GM19467 (cell line): Measurements from ENCODE around the gene NEU3.
"Not testable (repeated sequence)": the region's sequence is repeated elsewhere in the genome, so short reads cannot be mapped to it uniquely, and the experiment has no call there.

Experiments used
- ATAC-seq: cut with Tn5 transposase; IDR thresholded peaks from one replicate; pipeline ENCODE4 v1.9.1; 2021; ENCODE audit warnings: mild to moderate bottlenecking, moderate library complexity; ENCODE audit not compliant: unreplicated experiment

NEU3 gene

DNA sequence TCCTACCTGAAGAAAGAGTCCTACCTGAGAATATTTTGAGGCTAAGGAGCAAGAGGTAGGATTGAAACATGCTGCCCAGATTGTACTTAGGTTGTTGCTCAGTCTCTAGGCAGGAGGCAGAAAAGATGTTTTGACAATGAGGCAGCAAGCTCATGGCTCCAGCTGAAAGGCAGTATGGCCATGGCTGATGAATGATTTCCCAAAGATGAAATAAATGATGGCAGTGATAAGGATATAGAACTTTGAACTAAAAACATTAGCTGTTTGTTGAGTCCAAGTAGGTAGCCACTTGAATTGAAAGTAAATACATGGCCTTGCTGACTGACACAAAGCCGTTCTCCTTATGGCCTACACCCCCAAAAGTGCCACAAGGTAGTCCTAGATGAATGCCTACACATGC lies 6.8 kb upstream of the NEU3 start:
- no peak for ATAC-seq

- no peak for ATAC-seq
These were observed 4.7 kb upstream of the NEU3 start for GRCh38 chr11:74984070-74984469.

GRCh38 chr11:74984730-74985129 lies 4.0 kb upstream of the NEU3 start:
- no peak for ATAC-seq

GRCh38 chr11:74989260-74989638 lies 516 bp downstream of the NEU3 start:
- ATAC-seq: no peak

- not testable (repeated sequence) for ATAC-seq
These were observed 1.4 kb downstream of the NEU3 start for GRCh38 chr11:74990150-74990549.

DNA sequence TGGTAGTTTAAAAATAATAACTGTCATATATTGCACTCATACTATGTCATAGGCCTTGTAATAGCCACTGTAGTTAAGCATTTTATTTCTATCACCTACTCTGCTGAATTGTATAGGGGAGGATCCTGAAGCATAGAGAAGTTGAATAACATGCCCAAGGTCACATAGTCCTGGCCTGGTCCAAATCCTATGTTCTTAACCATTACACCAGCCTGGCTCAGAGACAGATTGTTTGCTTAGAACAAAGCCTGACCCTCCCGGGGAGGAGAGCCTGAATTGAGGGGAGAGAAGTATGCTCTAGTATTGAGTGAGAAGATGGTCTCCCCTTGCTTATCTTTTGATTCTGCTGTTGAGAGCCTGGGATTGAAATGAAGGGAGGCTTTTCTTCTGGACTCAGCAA lies 2.2 kb downstream of the NEU3 start:
- no peak for ATAC-seq

DNA sequence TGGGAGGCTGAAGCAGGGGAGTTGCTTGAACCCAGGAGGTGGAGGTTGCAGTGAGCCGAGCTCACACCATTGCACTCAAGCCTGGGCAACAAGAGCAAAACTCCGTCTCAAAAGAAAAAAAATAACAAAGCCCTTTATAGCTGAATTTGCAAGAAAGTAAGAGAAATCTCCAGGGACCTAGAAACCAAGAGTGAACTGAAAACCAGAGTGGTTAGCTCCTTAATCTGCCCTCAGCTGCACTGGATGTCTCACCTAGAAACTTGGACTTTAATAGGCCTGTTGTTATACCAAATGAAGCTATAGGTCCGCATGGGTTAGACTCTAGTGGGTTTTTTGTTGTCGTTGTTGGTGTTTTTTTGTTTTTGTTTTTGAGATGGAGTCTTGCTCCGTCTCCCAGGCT lies 4.1 kb downstream of the NEU3 start:
- no peak for ATAC-seq

GRCh38 chr11:75000975-75001354 lies 12.2 kb downstream of the NEU3 start:
- ATAC-seq: no peak

- ATAC-seq: no peak
These were observed 13.0 kb downstream of the NEU3 start for GRCh38 chr11:75001686-75002085.

DNA sequence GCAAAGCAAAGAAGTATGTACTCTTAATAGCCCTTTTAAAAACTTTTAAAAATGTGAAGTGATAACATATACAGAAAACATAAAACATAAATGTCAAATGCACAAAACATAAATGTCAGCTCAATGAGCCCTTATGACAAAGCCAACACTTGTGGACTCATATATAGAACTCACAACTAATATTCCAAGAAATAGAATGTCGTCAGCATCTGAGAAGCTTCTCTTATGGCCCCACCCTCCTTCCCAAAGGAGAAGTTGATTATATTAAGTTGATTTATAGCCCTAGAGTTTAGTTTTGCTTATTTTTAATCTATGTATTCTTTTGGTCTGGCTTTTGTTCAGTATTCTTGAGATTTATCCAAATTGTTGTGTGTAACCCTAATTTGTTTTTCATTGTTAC lies 13.8 kb downstream of the NEU3 start:
- no peak for ATAC-seq

GRCh38 chr11:75004215-75004614 lies 15.5 kb downstream of the NEU3 start:
- ATAC-seq: no peak

- no peak for ATAC-seq
These were observed 22.6 kb downstream of the NEU3 start for GRCh38 chr11:75011357-75011756.

DNA sequence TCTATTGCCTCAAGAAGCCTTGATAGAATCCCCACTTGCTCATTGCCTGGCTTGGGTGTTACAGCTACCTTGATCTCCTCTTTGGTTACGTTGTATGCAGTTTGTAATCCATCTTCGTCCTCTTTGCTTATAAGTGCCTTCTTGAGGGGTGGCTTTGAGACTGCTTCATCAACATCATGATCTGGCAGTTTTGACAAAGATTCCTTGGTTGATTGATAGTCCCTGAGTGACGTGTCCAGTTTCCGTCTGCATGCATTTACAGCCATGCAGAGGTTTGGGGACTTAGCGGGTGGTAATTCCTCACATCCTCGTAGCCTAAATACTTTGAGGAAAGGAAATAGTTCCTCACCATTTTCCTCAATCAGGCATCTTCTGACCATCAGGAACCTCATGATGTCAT lies 23.1 kb downstream of the NEU3 start:
- ATAC-seq: no peak

- no peak for ATAC-seq
These were observed 24.3 kb downstream of the NEU3 start for GRCh38 chr11:75013051-75013450.

- ATAC-seq: no peak
These were observed 25.4 kb downstream of the NEU3 start for GRCh38 chr11:75014129-75014528.

GRCh38 chr11:75019200-75019599 lies 30.5 kb downstream of the NEU3 start:
- not testable (repeated sequence) for ATAC-seq

GRCh38 chr11:75020328-75020727 lies 31.6 kb downstream of the NEU3 start:
- ATAC-seq: not testable (repeated sequence)

DNA sequence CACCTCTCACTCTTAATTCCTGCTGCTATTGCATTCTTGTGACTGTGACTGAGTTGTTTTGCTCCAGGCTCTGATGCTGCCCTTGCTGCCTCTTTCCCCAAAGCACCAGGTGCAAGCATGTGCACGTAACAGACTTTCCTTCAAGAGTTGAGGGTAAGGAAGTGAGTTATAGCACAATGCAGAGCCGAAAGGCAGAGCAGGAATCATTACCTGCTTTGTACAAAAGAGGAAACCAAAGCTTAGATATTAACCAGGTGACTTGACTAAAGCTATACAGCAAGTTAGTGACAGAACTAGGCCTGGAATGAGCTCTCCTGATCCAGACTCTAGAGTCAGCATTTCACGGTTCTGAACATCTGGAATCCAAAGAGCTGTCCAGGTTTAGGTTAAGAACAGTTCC lies 33.6 kb downstream of the NEU3 start:
- peak; percentile 60 for ATAC-seq

- peak; percentile 66 for ATAC-seq
These were observed 34.1 kb downstream of the NEU3 start for GRCh38 chr11:75022759-75023396.

GRCh38 chr11:75023446-75024067 lies 34.8 kb downstream of the NEU3 start:
- ATAC-seq: no peak

DNA sequence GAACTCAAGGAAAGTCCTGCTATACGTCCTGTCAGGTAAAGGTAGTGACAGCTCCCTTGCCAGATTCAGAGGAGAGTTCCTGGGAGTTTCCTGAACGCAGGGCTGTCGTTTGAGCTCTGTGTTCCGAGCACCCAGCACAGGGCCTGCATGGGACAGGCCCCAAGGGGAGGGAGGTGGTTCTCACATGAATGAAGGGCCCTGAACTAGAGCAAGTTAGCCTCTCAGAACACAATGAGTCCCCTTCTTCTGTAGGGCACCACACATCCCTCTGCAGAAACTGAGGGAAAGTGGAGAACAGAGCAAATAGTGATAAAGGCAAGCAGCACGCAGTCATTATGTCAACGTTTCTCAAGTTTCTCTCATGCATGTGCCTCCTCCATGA lies 35.3 kb downstream of the NEU3 start:
- no peak for ATAC-seq

DNA sequence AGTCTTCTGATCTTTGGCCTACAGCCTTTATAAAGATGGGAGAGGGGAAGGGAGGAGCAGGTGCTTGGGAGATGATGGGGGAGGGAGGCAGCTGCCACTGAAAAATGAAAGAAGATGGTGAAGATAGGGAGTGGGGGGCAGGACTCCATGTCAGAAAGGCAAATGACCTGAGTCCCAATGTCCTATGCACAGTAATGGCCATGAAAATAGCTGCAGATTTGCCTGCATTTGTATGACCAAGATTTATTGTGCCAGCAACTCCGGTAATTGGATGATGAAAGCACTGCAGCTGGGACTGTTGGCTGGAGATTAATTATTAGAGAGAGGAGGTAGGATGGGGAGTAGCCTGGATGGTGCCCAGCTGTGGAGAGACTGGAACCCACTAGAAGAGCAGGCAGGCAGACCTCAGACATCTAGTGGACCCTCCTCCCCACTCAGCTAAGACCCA lies 36.1 kb downstream of the NEU3 start:
- ATAC-seq: no peak

DNA sequence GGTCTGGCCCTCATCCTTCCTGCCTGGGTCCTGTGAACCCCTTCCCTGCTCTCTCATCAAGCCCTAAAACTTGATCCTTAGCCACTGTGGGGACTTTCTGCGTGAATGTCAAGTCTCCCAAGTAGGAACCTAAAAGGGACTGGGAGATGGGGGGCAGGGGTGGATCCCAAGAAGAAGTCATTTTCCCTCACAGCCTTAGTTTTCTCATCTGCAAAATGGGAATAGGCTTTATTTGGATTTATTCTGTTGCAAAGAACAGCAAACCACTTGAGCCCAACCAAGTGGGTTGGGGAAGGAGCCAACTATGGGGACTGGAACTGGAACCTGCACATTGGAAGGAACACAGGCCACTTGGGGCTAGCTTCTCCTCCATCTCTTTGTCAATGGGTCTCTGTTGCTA lies 36.8 kb downstream of the NEU3 start:
- no peak for ATAC-seq
